T-cell (primary cell): Measurements from ENCODE around the gene BLMH. TPM values are rescaled to one million over a fixed set of nuclear protein-coding genes. Genes with fewer than 3 reads are reported as not detected.

Source experiments
- ATAC-seq, 4 experiments: fragments of 200-7000 bp in 3 of 4; fragments of 150-1000 bp in 1 of 4; cut with Tn5 transposase; replicated peaks in 1 of 4; 1 replicate in 3 of 4; 2 replicates in 1 of 4; pipeline ENCODE4 v1.10.0; 2021; ENCODE audit warnings: moderate library complexity in 3 of 4, mild to moderate bottlenecking in 2 of 4, moderate number of reproducible peaks in 1 of 4
- CTCF ChIA-PET, 2 donors: fragments of 300-600 bp; sonication (Branson Sonifier 250); formaldehyde crosslinking; loops; one replicate each; lab custom pipeline; 2022; ENCODE audit warnings: antibody characterized with exemption in 2 of 2; lab: Charles Lee
- POLR2A ChIA-PET, 2 donors: fragments of 300-600 bp; sonication (Branson Sonifier 250); formaldehyde crosslinking; loops; one replicate each; lab custom pipeline; 2022; ENCODE audit warnings: antibody characterized with exemption in 2 of 2; lab: Charles Lee
- DNase-seq, 35 experiments: peaks; one replicate each; pipeline versions ENCODE4 v3.0.0 to v3.0.0-alpha.2; 2013 to 2023
- H3K27ac ChIP-seq: one replicate; pipeline ENCODE4 v1.5.1; 2013; ENCODE audit warnings: low read length
- H3K27me3 ChIP-seq, 2 experiments: replicated peaks in 1 of 2; 1 replicate in 1 of 2; 2 replicates in 1 of 2; pipeline versions ENCODE4 v1.6.1 to v1.7.0; 2013; ENCODE audit warnings: low read length in 1 of 2, mixed read lengths in 1 of 2; ENCODE audit not compliant: control insufficient read depth in 2 of 2, insufficient read depth in 2 of 2; ENCODE audit errors: extremely low read depth in 1 of 2
- H3K36me3 ChIP-seq, 2 donors: 1 replicate in 1 of 2; 2 replicates in 1 of 2; pipeline versions ENCODE4 v1.6.1 to v1.7.0; 2013; ENCODE audit warnings: low read length in 1 of 2; ENCODE audit not compliant: control insufficient read depth in 2 of 2, insufficient read depth in 1 of 2; ENCODE audit errors: extremely low read depth in 1 of 2
- H3K4me1 ChIP-seq, 2 experiments: 1 replicate in 1 of 2; 2 replicates in 1 of 2; pipeline versions ENCODE4 v1.6.1 to v1.7.0; 2013; ENCODE audit warnings: low read length in 2 of 2, mixed read lengths in 1 of 2; ENCODE audit not compliant: insufficient read depth in 2 of 2, control insufficient read depth in 1 of 2; ENCODE audit errors: extremely low read depth in 1 of 2
- H3K4me3 ChIP-seq, 2 donors: 1 replicate in 1 of 2; 2 replicates in 1 of 2; pipeline versions ENCODE4 v1.5.1 to v1.7.0; 2013; ENCODE audit warnings: mild to moderate bottlenecking in 2 of 2, low read length in 1 of 2, moderate library complexity in 1 of 2; ENCODE audit not compliant: control insufficient read depth in 1 of 2; ENCODE audit errors: extremely low read depth in 1 of 2
- H3K9me3 ChIP-seq: 2 replicates; pipeline ENCODE4 v1.7.0; 2013
- H3K27ac Mint-ChIP-seq, 2 donors: one replicate each; pipeline ENCODE4 v1.8.0; 2020 to 2021; ENCODE audit warnings: mild to moderate bottlenecking in 2 of 2, mixed read lengths in 2 of 2
- H3K27me3 Mint-ChIP-seq, 2 donors: one replicate each; pipeline ENCODE4 v1.8.0; 2021 to 2022; ENCODE audit warnings: mixed read lengths in 2 of 2
- H3K36me3 Mint-ChIP-seq: one replicate; pipeline ENCODE4 v1.8.0; 2021; ENCODE audit warnings: mixed read lengths
- H3K4me1 Mint-ChIP-seq, 3 donors: one replicate each; pipeline ENCODE4 v1.8.0; 2020 to 2022; ENCODE audit warnings: mixed read lengths in 3 of 3, mild to moderate bottlenecking in 1 of 3
- H3K4me3 Mint-ChIP-seq, 3 donors: one replicate each; pipeline ENCODE4 v1.8.0; 2020 to 2022; ENCODE audit warnings: mild to moderate bottlenecking in 3 of 3, mixed read lengths in 3 of 3, moderate library complexity in 3 of 3
- H3K9me3 Mint-ChIP-seq, 3 donors: one replicate each; pipeline ENCODE4 v1.8.0; 2020 to 2022; ENCODE audit warnings: mixed read lengths in 3 of 3
- WGBS: methylation state at CpG from one replicate; pipeline ENCODE4 v1.1.5; 2013; ENCODE audit warnings: missing lambda C conversion rate; ENCODE audit not compliant: insufficient coverage; 5-methylcytosine and 5-hydroxymethylcytosine counted together
- total RNA-seq, 35 experiments: library from RNA in 6 of 35; stranded (reverse) in 6 of 35; fragments of 120-200 nt in 1 of 35; gene quantifications; one replicate each; pipeline versions ENCODE4 v1.2.1 to v1.2.4 and lab custom pipeline; 2013 to 2026

BLMH gene
- total RNA-seq, 5 donors from 2014 or later (not counting 1 experiment from before 2014, with no cell fraction given), result 38.8 to 60.2 (median 47.4) TPM

- Mint-ChIP-seq H3K4me3 (no peak overlapping the region), H3K9me3 (no peaks in the 10 kb centered on the region), H3K4me1 (no peaks in the 10 kb centered on the region), H3K27me3 (peaks cover 4 to 5% of the 10 kb centered on the region in 2 donors), H3K27ac (no peak overlapping the region), H3K36me3 (no peaks in the 10 kb centered on the region)
- H3K4me3 ChIP-seq, result no peak overlapping the region
- 90% methylated on average over 6 of the region's 11 CpGs for WGBS
- ChIA-PET CTCF (no interaction called here), POLR2A (no interaction called here)
- peaks cover 0 to 8% of the 10 kb centered on the region in 2 experiments for H3K27me3 ChIP-seq
- ATAC-seq (no peak), DNase-seq (no peak)
- H3K9me3 ChIP-seq, result no peaks in the 10 kb centered on the region
- H3K27ac ChIP-seq, result no peak overlapping the region
- H3K36me3 ChIP-seq, result no peaks in the 10 kb centered on the region
- no peaks in the 10 kb centered on the region for H3K4me1 ChIP-seq
Measured at GRCh38 chr17:30217746-30218245, 73.9 kb downstream of the BLMH start.

DNA sequence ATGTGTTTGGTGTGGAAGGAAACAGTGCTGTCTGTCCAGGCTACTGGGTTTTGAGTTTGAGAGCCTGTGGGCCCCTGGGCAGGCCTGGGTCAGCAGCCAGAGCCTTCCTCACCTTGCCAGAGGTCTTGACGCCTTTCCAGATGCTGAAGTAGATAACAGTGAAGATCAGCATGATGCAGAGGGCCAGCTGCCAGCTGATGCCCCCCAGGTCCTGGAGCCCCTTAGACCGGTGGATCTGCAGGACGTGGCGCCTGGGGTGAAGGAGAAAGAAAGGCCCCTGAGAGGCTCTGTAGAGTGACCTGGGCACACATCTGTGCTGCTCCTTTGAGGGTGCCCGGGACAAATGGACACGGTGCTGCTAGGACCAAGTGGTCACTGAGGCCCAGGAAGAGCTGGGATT lies 74.7 kb downstream of the BLMH start:
- CTCF ChIA-PET, result no interaction called here
- POLR2A ChIA-PET, result no interaction called here
- Mint-ChIP-seq H3K27ac (no peak overlapping the region), H3K4me3 (no peak overlapping the region), H3K27me3 (peaks cover 4 to 5% of the 10 kb centered on the region in 2 donors), H3K9me3 (no peaks in the 10 kb centered on the region), H3K4me1 (no peaks in the 10 kb centered on the region), H3K36me3 (no peaks in the 10 kb centered on the region)
- Histone ChIP-seq H3K9me3 (no peaks in the 10 kb centered on the region), H3K4me3 (no peak overlapping the region), H3K27me3 (peaks cover 0 to 6% of the 10 kb centered on the region in 2 experiments), H3K36me3 (no peaks in the 10 kb centered on the region), H3K4me1 (no peaks in the 10 kb centered on the region), H3K27ac (no peak overlapping the region)
- ATAC-seq, result no peak
- WGBS, result 93% methylated on average over 6 of the region's 6 CpGs
- DNase-seq, result no peak

GRCh38 chr17:30212750-30213149 lies 79.0 kb downstream of the BLMH start:
- Mint-ChIP-seq H3K9me3 (no peaks in the 10 kb centered on the region), H3K27ac (no peak overlapping the region), H3K27me3 (peaks cover 6 to 14% of the 10 kb centered on the region in 2 donors), H3K4me1 (no peaks in the 10 kb centered on the region), H3K4me3 (no peak overlapping the region), H3K36me3 (no peaks in the 10 kb centered on the region)
- ATAC-seq (no peak), DNase-seq (no peak)
- POLR2A ChIA-PET, result no interaction called here
- Histone ChIP-seq H3K4me3 (no peak overlapping the region), H3K9me3 (no peaks in the 10 kb centered on the region), H3K4me1 (no peaks in the 10 kb centered on the region), H3K36me3 (no peaks in the 10 kb centered on the region), H3K27ac (no peak overlapping the region), H3K27me3 (peaks cover 0 to 18% of the 10 kb centered on the region in 2 experiments)
- 68% methylated on average over 8 of the region's 11 CpGs for WGBS
- CTCF ChIA-PET, result no interaction called here

DNA sequence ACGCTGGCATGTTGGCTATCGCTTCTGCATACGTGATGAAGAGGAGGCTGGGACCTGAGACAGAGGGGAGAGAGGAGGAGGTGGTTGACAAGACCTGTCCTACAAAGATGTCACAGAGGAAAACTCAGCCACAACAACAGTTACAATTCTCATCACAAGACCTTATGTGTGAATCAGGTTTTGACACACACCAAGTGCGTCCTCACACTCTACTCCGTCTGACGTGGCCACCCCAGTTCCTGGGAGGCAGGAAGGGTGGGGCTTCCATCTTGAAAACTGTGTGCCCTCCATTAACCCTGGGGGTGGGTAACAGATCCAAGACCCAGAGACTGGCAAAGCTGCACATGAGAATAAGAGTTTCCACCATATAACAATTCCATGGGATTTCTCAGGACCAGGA lies 80.4 kb downstream of the BLMH start:
- Histone ChIP-seq H3K27me3 (peaks cover 0 to 22% of the 10 kb centered on the region in 2 experiments), H3K36me3 (no peaks in the 10 kb centered on the region), H3K4me3 (no peak overlapping the region), H3K4me1 (no peaks in the 10 kb centered on the region), H3K9me3 (no peaks in the 10 kb centered on the region), H3K27ac (no peak overlapping the region)
- H3K9me3 Mint-ChIP-seq, result no peaks in the 10 kb centered on the region
- no CpG with 5 or more reads among the region's 6 CpGs for WGBS
- H3K36me3 Mint-ChIP-seq, result no peaks in the 10 kb centered on the region
- peak in 2 of 35 experiments; percentile 3 to 8 for DNase-seq
- ChIA-PET CTCF (no interaction called here), POLR2A (no interaction called here)
- ATAC-seq, result no peak
- no peak overlapping the region for H3K27ac Mint-ChIP-seq
- H3K4me1 Mint-ChIP-seq, result no peaks in the 10 kb centered on the region
- H3K4me3 Mint-ChIP-seq, result no peak overlapping the region
- H3K27me3 Mint-ChIP-seq, result peaks cover 7 to 23% of the 10 kb centered on the region in 2 donors

GRCh38 chr17:30210901-30211300 lies 80.8 kb downstream of the BLMH start:
- H3K9me3 ChIP-seq, result no peaks in the 10 kb centered on the region
- Mint-ChIP-seq H3K4me1 (no peaks in the 10 kb centered on the region), H3K27me3 (peaks cover 10 to 27% of the 10 kb centered on the region in 2 donors), H3K27ac (no peak overlapping the region), H3K9me3 (no peaks in the 10 kb centered on the region), H3K4me3 (no peak overlapping the region), H3K36me3 (no peaks in the 10 kb centered on the region)
- H3K4me3 ChIP-seq, result no peak overlapping the region
- H3K27me3 ChIP-seq, result peaks cover 0 to 22% of the 10 kb centered on the region in 2 experiments
- ATAC-seq, result no peak
- CTCF ChIA-PET, result no interaction called here
- no peak for DNase-seq
- 94% methylated on average over 2 of the region's 10 CpGs for WGBS
- H3K27ac ChIP-seq, result no peak overlapping the region
- no peaks in the 10 kb centered on the region for H3K4me1 ChIP-seq
- no peaks in the 10 kb centered on the region for H3K36me3 ChIP-seq
- POLR2A ChIA-PET, result no interaction called here

- Mint-ChIP-seq H3K9me3 (no peaks in the 10 kb centered on the region), H3K27ac (no peak overlapping the region), H3K4me1 (no peaks in the 10 kb centered on the region), H3K36me3 (no peaks in the 10 kb centered on the region), H3K27me3 (peaks cover 10 to 30% of the 10 kb centered on the region in 2 donors), H3K4me3 (no peak overlapping the region)
- ATAC-seq (no peak), DNase-seq (no peak)
- no peaks in the 10 kb centered on the region for H3K9me3 ChIP-seq
- no peak overlapping the region for H3K27ac ChIP-seq
- H3K27me3 ChIP-seq, result peaks cover 0 to 22% of the 10 kb centered on the region in 2 experiments
- no peaks in the 10 kb centered on the region for H3K36me3 ChIP-seq
- no peak overlapping the region for H3K4me3 ChIP-seq
- POLR2A ChIA-PET, result no interaction called here
- CTCF ChIA-PET, result no interaction called here
- WGBS, result 90% methylated on average over 10 of the region's 11 CpGs
- no peaks in the 10 kb centered on the region for H3K4me1 ChIP-seq
Measured at GRCh38 chr17:30210366-30210765, 81.4 kb downstream of the BLMH start.

- CTCF ChIA-PET, result no interaction called here
- Histone ChIP-seq H3K27me3 (peaks cover 0 to 22% of the 10 kb centered on the region in 2 experiments), H3K36me3 (no peaks in the 10 kb centered on the region), H3K4me1 (no peaks in the 10 kb centered on the region), H3K27ac (no peak overlapping the region), H3K4me3 (no peak overlapping the region), H3K9me3 (no peaks in the 10 kb centered on the region)
- no peaks in the 10 kb centered on the region for H3K9me3 Mint-ChIP-seq
- peaks cover 10 to 31% of the 10 kb centered on the region in 2 donors for H3K27me3 Mint-ChIP-seq
- no peak overlapping the region for H3K27ac Mint-ChIP-seq
- no peaks in the 10 kb centered on the region for H3K36me3 Mint-ChIP-seq
- no peaks in the 10 kb centered on the region for H3K4me1 Mint-ChIP-seq
- no peak overlapping the region for H3K4me3 Mint-ChIP-seq
- ATAC-seq (no peak), DNase-seq (no peak)
- POLR2A ChIA-PET, result no interaction called here
- WGBS, result no CpG with 5 or more reads among the region's 7 CpGs
Measured at GRCh38 chr17:30209930-30210329, 81.8 kb downstream of the BLMH start.
